ENCODE results near the gene STX2.

- TF ChIP-seq, protein P1, sequence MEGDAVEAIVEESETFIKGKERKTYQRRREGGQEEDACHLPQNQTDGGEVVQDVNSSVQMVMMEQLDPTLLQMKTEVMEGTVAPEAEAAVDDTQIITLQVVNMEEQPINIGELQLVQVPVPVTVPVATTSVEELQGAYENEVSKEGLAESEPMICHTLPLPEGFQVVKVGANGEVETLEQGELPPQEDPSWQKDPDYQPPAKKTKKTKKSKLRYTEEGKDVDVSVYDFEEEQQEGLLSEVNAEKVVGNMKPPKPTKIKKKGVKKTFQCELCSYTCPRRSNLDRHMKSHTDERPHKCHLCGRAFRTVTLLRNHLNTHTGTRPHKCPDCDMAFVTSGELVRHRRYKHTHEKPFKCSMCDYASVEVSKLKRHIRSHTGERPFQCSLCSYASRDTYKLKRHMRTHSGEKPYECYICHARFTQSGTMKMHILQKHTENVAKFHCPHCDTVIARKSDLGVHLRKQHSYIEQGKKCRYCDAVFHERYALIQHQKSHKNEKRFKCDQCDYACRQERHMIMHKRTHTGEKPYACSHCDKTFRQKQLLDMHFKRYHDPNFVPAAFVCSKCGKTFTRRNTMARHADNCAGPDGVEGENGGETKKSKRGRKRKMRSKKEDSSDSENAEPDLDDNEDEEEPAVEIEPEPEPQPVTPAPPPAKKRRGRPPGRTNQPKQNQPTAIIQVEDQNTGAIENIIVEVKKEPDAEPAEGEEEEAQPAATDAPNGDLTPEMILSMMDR (IDR thresholded peaks at IDR 0.05) = no peak
- no peak for TF ChIP-seq POLR2AphosphoS5 (IDR thresholded peaks at IDR 0.05)
- no peak for TF ChIP-seq POLR2A (IDR thresholded peaks at IDR 0.05; ENCODE audit: low read depth)
Observed at GRCh38 chr12:130818272-130818634, 20.8 kb downstream of the STX2 start.

Data from esophagus muscularis mucosa (tissue), 3 donors.